Omental fat pad (tissue), 4 donors: ENCODE measurements around the gene MGMT. TPM values are rescaled to one million over a fixed set of nuclear protein-coding genes. Genes with fewer than 3 reads are reported as not detected.

ENCODE experiments used
- ATAC-seq: fragments of 150-250 bp; one replicate; pipeline ENCODE4 v1.9.1; 2016; ENCODE audit warnings: mild to moderate bottlenecking, moderate library complexity; ENCODE audit not compliant: low FRiP score
- DNase-seq: peaks from one replicate; pipeline ENCODE4 v3.0.0-alpha.2; 2019; ENCODE audit warnings: low spot score
- CTCF ChIP-seq, 3 donors: fragments of 450-650 bp; IDR thresholded peaks; one replicate each; pipeline ENCODE4 v1.5.1; 2016 to 2017; ENCODE audit warnings: antibody characterized with exemption in 3 of 3, mild to moderate bottlenecking in 3 of 3, moderate library complexity in 2 of 3
- total RNA-seq, 4 donors: library from RNA; depleted of rRNA; stranded (reverse); fragments of >200 nt; gene quantifications; one replicate each; pipeline ENCODE4 v1.1.0, GENCODE V29; 2016

MGMT gene
- total RNA-seq, 4 donors from 2014 or later = 27.3 to 56.6 (median 35.4) TPM

- DNase-seq = no peak
- no peak for ATAC-seq
- TF ChIP-seq CTCF (IDR thresholded peaks at IDR 0.05) = no peak
Observed at GRCh38 chr10:129652521-129653201, 185.6 kb downstream of the MGMT start.

- no peak for TF ChIP-seq CTCF (IDR thresholded peaks at IDR 0.05)
- no peak for ATAC-seq
- DNase-seq = no peak
Observed at GRCh38 chr10:129653428-129653827, 186.4 kb downstream of the MGMT start.

GRCh38 chr10:129653861-129654260 is 186.8 kb downstream of the MGMT start:
- ATAC-seq (no peak), DNase-seq (no peak)
- no peak for TF ChIP-seq CTCF (IDR thresholded peaks at IDR 0.05)

- no peak for TF ChIP-seq CTCF (IDR thresholded peaks at IDR 0.05)
- ATAC-seq = no peak
- DNase-seq = no peak
Observed at GRCh38 chr10:129654461-129654860, 187.4 kb downstream of the MGMT start.

GRCh38 chr10:129655007-129655678 is 188.1 kb downstream of the MGMT start:
- TF ChIP-seq CTCF (IDR thresholded peaks at IDR 0.05) = no peak
- no peak for ATAC-seq
- DNase-seq = no peak

- TF ChIP-seq CTCF (IDR thresholded peaks at IDR 0.05) = no peak
- no peak for DNase-seq
Observed at GRCh38 chr10:129655679-129656031, 188.6 kb downstream of the MGMT start.

GRCh38 chr10:129656642-129657041 is 189.6 kb downstream of the MGMT start:
- no peak for ATAC-seq
- no peak for TF ChIP-seq CTCF (IDR thresholded peaks at IDR 0.05)
- no peak for DNase-seq

More at GRCh38 chr10:129655679-129656031, 188.6 kb downstream of the MGMT start:
- no peak for ATAC-seq
